ENCODE data around the gene DPP6.

DNA sequence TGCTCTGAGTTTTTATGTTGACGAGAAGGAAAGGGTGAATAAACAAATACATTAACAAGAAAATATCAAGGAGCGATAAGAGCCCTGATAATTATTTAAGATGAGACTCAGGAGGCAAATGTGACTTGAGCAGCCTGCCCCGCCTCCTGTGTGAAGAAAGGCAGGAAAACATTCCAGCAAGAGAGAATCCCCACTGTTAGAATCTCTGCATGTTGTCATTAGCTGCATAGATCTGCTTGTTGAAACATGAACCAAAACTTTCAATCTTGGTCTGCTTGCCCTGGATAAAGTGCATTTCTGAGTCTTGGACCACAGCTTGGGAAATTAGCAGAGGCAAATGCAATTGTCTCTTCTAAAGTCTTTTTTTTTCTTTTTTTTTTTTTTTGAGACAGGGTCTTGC is 120.0 kb downstream of the DPP6 start:
- TF ChIP-seq, protein P1, sequence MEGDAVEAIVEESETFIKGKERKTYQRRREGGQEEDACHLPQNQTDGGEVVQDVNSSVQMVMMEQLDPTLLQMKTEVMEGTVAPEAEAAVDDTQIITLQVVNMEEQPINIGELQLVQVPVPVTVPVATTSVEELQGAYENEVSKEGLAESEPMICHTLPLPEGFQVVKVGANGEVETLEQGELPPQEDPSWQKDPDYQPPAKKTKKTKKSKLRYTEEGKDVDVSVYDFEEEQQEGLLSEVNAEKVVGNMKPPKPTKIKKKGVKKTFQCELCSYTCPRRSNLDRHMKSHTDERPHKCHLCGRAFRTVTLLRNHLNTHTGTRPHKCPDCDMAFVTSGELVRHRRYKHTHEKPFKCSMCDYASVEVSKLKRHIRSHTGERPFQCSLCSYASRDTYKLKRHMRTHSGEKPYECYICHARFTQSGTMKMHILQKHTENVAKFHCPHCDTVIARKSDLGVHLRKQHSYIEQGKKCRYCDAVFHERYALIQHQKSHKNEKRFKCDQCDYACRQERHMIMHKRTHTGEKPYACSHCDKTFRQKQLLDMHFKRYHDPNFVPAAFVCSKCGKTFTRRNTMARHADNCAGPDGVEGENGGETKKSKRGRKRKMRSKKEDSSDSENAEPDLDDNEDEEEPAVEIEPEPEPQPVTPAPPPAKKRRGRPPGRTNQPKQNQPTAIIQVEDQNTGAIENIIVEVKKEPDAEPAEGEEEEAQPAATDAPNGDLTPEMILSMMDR (IDR thresholded peaks at IDR 0.05) = no peak
- no peak for TF ChIP-seq POLR2A (IDR thresholded peaks at IDR 0.05)
- no peak for TF ChIP-seq EP300 (IDR thresholded peaks at IDR 0.05; ENCODE audit: low read depth)

Data from transverse colon (tissue), 3 donors.